HL-60/S4 (cell line): ENCODE results near the gene RAP2A.

Source experiments
- in situ Hi-C: fragments of 300-500 bp; cut with MboI; formaldehyde crosslinking; loops from 2 replicates; pipeline ENCODE4 v1.14.3; 2022; ENCODE audit warnings: low sequenced_read_pairs

The RAP2A gene

DNA sequence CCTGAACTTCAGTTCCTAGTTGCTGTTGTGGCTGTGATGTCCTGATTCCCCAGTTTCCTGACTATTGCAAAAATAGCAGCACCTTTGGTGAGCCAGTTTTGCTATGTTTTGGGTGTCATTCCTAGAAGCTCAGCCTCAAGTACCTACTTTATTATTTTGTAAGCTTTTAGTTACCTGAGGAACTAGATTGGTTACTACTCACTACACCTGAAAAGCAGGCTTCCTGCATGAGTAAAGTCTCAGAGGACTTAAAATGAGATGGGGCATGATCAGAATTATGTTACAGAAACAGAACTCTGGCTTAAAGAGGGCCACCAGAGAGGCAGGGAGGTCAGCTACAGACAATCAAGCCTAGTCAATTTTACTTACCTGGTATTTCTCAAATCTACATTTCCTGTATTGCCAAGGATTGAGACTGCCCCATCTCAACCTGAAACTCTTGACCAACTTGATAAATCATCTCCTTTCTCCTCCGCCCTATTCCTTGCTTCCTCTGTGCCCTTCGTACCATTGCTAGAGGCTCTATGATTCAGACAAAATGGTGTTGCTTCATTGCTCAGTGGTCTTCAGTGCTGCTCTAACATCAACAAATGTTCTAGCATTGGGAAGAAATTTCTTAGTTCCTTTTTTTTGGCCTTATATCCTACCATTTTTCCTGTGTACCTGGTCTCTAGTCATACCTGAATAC lies 58.9 kb downstream of the RAP2A start:
- in situ Hi-C loops = no loop called here

- in situ Hi-C loops = no loop called here
Measured at GRCh38 chr13:97493456-97493855, 59.5 kb downstream of the RAP2A start.

- in situ Hi-C loops = no loop called here
Measured at GRCh38 chr13:97495678-97496077, 61.7 kb downstream of the RAP2A start.

DNA sequence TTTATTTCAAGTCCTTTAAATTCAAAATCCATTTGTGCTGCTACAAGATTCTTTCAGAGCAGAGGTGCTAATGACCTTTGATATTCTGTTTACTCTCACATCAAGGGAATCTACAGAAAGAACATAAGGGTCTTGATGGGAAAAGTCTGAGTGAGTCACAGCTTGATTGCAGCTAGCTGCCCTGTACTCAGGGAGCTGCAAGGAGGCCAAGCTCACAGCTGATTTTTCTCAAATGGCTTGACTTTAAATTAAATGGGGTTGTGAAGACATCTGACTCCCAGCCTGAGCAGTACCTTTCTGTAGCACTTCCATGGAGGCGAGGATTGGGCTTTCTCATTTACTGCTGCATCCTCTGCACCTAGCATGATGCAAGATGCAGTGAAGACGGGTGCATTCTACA lies 62.5 kb downstream of the RAP2A start:
- in situ Hi-C loops = no loop called here

DNA sequence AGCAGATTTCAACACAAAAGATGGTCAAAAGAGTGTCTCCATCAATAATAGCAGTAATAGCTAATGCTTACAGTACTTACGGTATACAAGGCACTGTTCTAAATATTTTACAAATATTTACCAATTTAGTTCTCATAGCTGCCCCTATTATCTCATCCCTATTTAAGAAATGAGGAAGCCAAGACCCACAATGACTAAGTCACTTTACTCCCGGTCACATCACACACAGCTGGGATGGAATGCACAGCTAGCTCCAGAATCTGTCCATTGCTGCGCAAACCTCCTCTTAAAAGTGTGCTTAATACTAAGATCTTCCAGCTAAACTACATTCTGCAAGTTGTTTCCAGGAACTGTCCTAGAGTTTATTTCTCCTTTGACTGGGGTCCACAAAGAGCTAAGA lies 63.4 kb downstream of the RAP2A start:
- in situ Hi-C loops = no loop called here

GRCh38 chr13:97498419-97498818 lies 64.5 kb downstream of the RAP2A start:
- in situ Hi-C loops = no loop called here

DNA sequence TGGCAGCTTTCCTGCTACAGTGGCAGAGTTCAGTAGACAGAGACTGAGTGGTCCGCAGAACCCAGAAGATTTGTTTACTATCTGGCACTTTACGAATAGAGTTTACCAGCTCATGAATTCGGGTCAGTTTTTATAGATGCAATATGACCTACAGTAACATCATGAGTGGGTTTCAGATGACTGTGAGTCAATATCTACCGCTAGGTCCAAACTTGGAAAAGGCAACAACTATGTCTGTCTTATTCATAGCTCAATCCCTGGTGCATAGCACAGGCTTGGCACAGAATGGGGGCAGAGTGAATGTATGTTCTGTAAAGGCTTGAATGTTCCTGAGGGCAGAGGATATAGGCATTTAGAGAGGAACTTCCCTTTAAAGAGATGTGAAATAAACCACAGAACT lies 65.2 kb downstream of the RAP2A start:
- in situ Hi-C loops = no loop called here

- in situ Hi-C loops = no loop called here
Measured at GRCh38 chr13:97502181-97502580, 68.2 kb downstream of the RAP2A start.

DNA sequence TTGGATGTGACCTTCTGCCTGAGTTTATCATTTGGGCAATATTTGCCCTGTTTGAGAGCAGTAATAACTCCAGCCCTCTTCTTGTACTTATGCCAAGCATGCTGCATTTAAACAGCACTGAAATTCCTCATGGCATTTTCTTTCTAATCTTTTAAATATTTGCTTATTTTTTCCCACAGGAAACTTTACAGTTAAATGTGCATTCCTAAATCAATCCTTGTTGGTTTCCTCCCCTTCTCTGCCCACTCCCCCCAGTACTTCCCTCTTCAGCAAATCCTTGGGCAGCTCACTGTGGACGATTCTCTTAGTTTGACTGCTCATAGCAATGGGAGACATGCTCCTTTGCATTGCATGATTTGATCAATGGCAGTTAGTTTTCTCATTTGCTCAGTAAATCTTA lies 68.7 kb downstream of the RAP2A start:
- in situ Hi-C loops = no loop called here

- in situ Hi-C loops = no loop called here
Measured at GRCh38 chr13:97505017-97505416, 71.0 kb downstream of the RAP2A start.

DNA sequence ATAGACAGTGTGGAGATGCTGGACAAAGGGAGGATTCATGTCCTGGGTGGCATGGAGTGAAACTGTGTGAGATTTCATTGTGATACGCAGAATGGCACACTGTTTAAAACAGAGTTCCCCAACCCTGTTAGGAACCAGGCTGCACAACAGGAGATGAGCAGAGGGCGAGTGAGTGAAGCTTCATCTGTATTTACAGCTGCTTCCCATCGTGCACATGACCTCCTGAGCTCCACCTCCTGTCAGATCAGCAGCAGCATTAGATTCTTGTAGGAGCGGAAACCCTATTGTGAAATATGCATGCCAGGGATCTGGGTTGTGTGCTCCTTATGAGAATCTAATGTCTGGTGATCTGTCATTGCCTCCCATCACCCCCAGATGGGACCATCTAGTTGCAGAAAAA lies 72.5 kb downstream of the RAP2A start:
- in situ Hi-C loops = no loop called here

DNA sequence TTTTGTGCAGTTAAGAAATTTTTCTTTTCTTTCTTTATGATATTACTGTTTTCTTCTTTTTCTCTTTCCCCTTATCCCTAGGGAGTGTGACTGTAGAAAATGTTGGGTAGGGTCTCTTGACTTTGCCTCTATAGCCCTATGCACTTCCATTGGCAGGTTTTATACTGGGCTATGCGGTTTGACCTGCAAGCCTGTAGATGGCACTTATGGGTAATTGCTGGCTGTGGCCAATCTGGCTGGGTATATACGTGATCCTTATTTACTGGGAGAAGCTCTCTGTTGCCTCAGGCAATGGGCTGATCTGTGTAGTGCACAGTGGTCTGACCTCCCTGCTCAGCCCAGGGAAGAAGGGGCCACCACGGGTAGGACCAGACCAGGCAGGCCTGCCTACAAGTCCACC lies 78.8 kb downstream of the RAP2A start:
- in situ Hi-C loops = no loop called here

DNA sequence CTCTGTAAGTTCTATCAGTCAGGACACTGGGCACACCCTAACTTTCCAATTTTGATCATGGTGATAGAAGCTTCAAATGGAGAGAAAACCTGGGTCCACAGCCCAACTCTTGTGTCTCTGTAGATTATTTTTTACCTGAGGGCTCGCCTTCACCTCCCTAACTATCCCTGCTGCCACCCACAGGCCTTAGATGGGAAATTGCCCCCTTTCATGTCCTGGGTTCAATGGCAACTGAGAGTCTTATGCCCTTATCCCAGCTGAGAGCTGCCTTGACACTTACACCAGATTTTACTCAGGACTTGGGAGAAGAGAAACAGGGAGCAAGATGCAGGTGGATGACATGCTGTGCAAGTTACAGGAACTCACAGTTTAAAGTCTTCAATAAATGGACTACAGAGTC lies 81.7 kb downstream of the RAP2A start:
- in situ Hi-C loops = no loop called here

DNA sequence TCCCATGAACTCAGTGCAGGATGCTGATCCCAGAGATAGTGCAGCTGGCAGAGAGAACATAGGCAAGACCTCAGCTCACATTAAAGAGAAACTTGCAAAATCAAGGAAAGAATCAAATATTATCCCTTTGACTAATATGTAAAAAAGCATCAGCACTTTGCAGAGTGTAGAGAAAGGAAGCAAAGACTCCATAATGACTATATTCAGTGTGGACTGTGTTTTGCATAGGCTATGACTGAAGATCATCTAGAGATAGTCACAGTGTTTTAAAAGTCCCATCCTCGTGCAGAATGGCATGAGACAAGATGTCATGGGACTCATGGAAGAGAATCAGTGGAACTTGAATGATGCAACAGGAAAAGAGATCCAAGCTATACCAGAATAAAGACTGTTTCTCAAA lies 84.0 kb downstream of the RAP2A start:
- in situ Hi-C loops = no loop called here
